Adipose tissue (tissue), 3 donors: ENCODE measurements around the gene BRPF1. TPM values are rescaled to one million over a fixed set of nuclear protein-coding genes. Genes with fewer than 3 reads are reported as not detected.

Experiments
- H3K27ac ChIP-seq: one replicate; pipeline ENCODE4 v1.5.1; 2013; ENCODE audit warnings: low read depth, low read length
- WGBS, 3 donors: extraction: QIAGEN DNeasy Blood & Tissue Kit; methylation state at CpG; one replicate each; pipeline ENCODE4 v1.1.7; 2013; 5-methylcytosine and 5-hydroxymethylcytosine counted together
- polyA plus RNA-seq, 3 donors: library from polyadenylated mRNA; stranded (reverse); fragments of 200-250 nt; gene quantifications; one replicate each; pipeline ENCODE4 v1.2.3, GENCODE V29; 2013
- donor health status: healthy with polysubstance abuse.
- donor health status: Bipolar disorder and iron deficiency.
- donor health status: healthy.

BRPF1 gene
- polyA plus RNA-seq, 3 donors: 4.8 to 12.8 (median 7.5) TPM

GRCh38 chr3:9779075-9779593 is 47.6 kb downstream of the BRPF1 start:
- no peak overlapping the region for H3K27ac ChIP-seq
- WGBS, 3 donors: 49 to 78% (median 63%) methylated on average over 6 of the region's 6 CpGs

- 46 to 73% (median 55%) methylated on average over 8 of the region's 8 CpGs for WGBS, 3 donors
- H3K27ac ChIP-seq: no peak overlapping the region
Observed at GRCh38 chr3:9779721-9780457, 48.4 kb downstream of the BRPF1 start.

DNA sequence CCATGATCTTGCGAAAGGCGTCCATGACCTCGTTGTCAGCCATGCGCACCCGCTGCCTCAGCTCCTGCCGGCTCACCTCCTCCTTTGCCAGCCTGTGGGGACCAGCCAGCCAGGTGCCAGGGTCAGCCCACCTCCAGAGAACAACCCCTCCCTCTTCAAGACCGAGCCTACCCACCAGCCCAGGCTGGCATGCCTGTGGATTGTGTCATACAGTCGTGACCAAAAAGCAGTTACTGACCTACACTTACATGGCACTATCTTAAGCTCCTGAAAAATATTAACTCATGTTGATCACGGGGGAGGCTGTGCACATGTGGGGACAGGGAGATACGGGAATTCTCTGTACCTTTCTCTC is 48.9 kb downstream of the BRPF1 start:
- no peak overlapping the region for H3K27ac ChIP-seq
- WGBS, 3 donors: 55 to 84% (median 66%) methylated on average over 10 of the region's 10 CpGs

GRCh38 chr3:9780910-9781309 is 49.4 kb downstream of the BRPF1 start:
- no peak overlapping the region for H3K27ac ChIP-seq
- 93 to 99% (median 94%) methylated on average over 4 of the region's 4 CpGs for WGBS, 3 donors

- 44 to 71% (median 45%) methylated on average over 1 of the region's 1 CpG for whole genome bisulfite sequencing, 3 donors
- no peak overlapping the region for H3K27ac ChIP-seq
Observed at GRCh38 chr3:9781551-9781950, 50.0 kb downstream of the BRPF1 start.

DNA sequence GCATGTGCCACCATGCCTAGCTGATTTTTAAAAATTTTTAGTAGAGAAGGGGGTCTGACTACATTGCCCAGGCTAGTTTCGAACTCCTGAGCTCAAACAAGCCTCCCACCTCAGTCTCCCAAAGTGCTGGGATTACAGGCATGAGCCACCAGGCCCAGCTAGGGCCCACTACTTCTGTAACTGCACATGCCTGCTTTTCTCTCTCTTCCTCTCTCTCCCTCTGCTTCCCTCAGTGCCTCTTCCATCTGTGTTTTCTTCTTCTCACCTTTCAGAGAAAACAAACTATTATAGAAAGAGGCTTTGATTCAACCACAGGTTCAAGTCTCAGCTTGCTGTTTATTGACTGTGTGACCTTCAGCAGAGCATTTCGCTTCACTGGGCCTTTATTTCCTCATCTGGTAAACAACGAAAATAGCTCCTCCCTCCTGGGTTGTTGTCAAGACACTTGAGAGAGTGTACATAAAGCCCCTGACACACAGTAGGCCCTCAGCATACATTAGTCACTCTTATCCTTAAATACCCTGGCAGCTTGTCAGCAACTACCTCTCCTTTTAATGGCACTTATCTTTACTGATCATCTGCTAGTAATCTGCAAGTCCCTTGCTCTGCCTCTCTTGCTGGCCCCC is 50.6 kb downstream of the BRPF1 start:
- 67 to 76% (median 69%) methylated on average over 3 of the region's 3 CpGs for WGBS, 3 donors
- H3K27ac ChIP-seq: no peak overlapping the region

- WGBS, 3 donors: 39 to 67% (median 48%) methylated on average over 3 of the region's 3 CpGs
- H3K27ac ChIP-seq: no peak overlapping the region
Observed at GRCh38 chr3:9782770-9783169, 51.2 kb downstream of the BRPF1 start.

DNA sequence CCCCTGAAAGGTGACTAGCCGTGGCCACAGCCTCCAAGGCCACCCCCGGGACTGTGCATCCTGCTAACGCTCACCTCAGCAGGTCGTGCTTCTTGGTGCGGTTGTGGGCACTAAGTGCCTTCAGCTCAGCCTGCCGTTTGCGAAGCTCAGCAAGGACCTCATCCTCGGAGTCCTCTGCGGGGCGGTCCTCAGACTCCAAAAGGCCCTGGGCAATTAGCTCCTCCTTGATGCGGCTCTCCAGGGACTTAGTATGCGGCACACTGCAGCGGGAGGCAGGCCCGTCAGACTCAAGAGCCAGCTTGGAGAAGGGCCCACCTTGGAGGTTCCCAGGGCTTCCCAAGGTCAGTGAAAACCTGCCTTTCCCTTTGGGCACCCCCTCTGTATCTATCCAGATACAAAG is 52.4 kb downstream of the BRPF1 start:
- 91 to 95% (median 92%) methylated on average over 14 of the region's 14 CpGs for WGBS, 3 donors
- no peak overlapping the region for H3K27ac ChIP-seq

- H3K27ac ChIP-seq: no peak overlapping the region
- 90 to 93% (median 91%) methylated on average over 4 of the region's 4 CpGs for WGBS, 3 donors
Observed at GRCh38 chr3:9784965-9785364, 53.4 kb downstream of the BRPF1 start.

DNA sequence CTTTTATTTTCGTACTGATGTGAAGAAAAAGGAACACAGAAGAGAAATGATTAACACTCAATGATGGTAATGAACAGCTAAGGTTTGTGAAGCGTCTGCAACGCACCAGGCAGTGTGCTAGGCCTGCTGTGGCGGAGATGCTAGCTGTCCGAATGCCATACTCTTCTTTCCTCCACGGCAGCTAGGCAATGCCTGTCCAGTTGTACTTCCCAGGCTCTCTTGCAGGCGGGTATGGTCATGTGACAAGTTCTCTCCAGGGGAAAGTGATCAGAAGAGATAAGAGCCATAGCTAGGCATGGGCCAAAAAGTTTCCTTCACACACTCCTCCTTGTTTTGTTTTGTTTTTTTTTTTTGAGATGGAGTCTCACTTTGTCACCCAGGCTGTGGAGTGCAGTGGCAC is 54.1 kb downstream of the BRPF1 start:
- 74 to 82% (median 75%) methylated on average over 7 of the region's 7 CpGs for WGBS, 3 donors
- no peak overlapping the region for H3K27ac ChIP-seq

DNA sequence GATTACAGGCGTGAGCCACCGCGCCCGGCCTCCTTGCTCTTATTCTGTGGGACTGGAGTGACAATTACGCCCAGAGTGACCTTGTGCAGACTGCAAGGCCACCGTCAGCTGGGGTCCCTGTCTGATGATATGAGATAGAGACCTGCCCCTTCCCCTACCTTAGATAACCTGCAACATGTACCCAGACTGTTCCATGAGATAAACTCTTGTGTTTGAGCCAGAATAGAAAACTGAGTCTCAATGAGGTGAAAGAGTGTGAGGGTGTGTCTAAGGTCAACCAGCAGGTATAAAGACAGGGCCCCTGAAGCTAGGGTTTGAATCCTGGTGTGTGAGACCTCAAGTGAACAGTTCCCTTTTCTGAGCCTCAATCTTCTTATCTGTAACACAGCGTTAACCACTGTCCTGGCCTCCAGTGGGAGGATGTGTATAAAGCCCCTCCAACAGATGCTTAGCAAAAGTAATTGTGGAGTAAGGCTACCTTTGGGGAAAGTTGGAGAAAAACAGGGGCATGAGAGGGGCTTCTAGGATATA is 54.7 kb downstream of the BRPF1 start:
- 87 to 95% (median 93%) methylated on average over 7 of the region's 7 CpGs for WGBS, 3 donors
- H3K27ac ChIP-seq: no peak overlapping the region

DNA sequence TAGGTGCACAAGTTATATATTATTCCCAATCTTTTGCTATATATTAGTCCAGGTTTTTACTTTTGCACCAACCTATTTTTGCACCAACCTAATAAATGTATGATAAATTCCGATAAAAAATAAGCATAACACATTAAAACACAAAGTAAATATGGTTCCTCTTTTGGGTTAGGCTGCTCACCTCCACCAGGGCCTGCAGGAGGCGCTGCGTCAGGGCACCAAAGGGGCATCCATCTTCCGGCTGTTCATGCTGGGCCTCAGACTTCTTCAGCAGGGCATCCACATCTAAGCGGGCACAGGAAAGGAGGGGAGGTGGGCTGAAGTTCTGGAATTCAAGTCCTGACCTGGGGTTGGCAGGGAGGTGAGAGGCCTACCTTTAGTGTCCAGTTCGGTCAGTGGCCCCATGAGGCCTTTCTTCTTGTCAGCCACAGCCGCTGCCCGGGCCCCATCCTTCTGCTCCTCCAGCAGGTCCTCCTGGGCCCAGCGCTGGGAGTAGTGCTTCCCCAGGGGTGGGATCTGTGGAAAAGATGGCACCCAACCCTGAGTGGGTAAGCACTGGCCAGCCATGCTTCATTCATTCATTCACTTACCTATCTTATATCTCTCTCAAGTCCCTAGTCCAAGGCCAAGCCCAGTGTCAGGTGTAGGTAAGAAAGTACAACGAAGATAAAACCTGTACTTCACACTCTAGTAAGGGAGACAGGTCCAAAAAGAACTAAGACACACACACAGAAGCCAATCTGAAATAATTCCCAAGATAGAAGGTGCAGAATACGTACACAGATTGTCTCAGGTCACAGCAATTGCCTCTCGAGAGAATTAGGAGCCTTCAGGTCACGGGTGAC is 55.5 kb downstream of the BRPF1 start:
- no peak overlapping the region for H3K27ac ChIP-seq
- 88 to 92% (median 91%) methylated on average over 12 to 13 of the region's 13 CpGs for WGBS, 3 donors

GRCh38 chr3:9787714-9788113 is 56.2 kb downstream of the BRPF1 start:
- no peak overlapping the region for H3K27ac ChIP-seq
- WGBS, 3 donors: 87 to 91% (median 87%) methylated on average over 6 of the region's 6 CpGs

DNA sequence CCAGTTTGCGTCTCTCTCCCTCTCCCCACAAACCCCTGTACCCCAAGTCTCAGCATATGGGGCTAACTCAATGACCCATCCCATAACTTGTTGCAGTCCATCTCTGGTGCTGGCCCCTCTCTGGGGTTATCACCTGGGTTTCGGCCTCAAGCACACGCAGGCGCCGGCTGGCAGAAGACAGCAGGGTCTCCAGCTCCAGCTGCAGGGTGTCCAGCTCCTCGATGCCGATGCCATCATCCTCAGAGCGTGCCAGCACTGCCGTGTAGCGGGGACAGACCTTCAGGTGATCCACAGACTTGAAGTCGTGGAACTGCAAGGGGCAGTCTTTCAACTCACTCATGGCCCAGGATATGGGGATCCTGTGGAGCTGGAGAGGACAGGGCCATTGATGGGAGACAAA is 59.6 kb downstream of the BRPF1 start:
- H3K27ac ChIP-seq: no peak overlapping the region
- 84 to 92% (median 89%) methylated on average over 11 of the region's 11 CpGs for WGBS, 3 donors

DNA sequence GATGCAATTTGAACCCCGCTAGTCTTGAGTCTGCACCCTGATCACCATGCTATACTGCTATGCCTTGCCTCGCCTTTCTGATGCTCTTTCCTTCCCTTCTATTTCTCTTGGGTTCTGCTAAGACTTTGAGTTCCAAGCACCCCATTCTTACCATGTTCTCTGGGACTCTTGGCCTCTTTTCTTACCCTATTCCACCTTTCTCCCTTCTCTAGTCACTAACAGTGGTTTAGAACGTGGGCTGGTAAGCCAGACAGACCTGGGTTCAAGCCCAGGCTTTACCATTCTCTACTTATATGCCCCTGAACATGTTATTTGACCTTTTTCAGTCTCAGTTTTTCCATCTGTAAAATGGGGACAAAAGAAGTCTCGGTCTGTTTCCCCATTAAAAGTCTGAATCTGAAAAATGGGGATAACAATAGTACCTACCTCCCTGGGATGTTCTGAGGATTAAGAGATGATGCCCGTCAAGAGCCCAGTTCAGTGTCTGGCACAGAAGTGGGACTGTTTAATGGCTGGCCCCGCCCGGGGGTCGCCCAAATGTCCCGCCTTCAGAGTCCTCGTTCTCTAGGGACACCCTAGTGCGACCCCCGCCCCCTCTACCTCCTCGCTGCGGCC is 60.4 kb downstream of the BRPF1 start:
- 15 to 16% (median 15%) methylated on average over 14 of the region's 14 CpGs for WGBS, 3 donors

DNA sequence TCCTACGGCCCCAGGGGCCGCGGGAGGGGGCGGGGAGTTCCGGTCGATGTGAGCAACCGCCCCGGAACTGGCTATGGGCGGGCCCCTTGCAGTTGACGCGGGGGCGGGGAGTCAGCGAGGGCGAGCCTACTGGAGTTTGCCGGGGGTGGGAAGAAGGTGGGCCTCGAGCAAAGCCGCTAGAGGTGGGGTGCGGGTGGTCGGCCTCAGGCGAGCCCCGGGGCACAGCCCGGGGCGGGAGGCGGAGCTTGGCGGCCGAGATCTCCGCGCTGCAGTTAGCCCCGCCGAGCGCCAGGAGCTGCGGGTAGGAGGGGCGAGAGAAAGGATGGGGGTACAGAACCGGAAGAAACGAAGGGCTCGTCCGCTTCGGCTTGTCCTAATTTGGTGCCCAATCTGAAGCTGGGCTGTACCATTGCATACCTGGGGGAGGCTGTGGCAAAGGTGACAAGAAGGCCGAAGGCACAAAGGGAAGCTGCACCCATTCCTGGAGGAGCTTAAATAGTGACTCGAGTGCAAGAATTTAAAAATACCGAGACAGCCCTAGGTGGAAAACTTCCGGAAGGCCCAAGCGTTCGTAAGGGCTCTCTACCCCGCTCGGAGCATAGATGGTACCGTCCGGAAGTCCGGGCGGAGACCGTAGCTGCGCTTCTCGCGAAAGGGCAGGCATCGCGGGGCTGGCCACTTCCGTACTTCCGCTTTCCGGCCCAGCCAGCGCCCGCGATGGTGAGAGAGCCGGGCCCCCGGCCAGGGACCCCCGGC is 61.0 kb downstream of the BRPF1 start, which contains the start of the genes ARPC4 and TADA3:
Gene ARPC4, plus strand, starts transcription at position 678 of the 756 bp plus-strand sequence. Its CDS starts 40 bp downstream, at position 718.
Gene TADA3, minus strand, starts transcription at position 69 of the 756 bp plus-strand sequence. CDS start 1,007 bp downstream, outside the sequence.
- peak within 1 kb of the TSS; percentile 91 for H3K27ac ChIP-seq
- WGBS, 3 donors: 0 to 1% (median 0%) methylated on average over 65 of the region's 65 CpGs

More for the DNA sequence above, 60.4 kb downstream of the BRPF1 start:
- peak overlapping the region; percentile 62 for H3K27ac ChIP-seq

DNA sequence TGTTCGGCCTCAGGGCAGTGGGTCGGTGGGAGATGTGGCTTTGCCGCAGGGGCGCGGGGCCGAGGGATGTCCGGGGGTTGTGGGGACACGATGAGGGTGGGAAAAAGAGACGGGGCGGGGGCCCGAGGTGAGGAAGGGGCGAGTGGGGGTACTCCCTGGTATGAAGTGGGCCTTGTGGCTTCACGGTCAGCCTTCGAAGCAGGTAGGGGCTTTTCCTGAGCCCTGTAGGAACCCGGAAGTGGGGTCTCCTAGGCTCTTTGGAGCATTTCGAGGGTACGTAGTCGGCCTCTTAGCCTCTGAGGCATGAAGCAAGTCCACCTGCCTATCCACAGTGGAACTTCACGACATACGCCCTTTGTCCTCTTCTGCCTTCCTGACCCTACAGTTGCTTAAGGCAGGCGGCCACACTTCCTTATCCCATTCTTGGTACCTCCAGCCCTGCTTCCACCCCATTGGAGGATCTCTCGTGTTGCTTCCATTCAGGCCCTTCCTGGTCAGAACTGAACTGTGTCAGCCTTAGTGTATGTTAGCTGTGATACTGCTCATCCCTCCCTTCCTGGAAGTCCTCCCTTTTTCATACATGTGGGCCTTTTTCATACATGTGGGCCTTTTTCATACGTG is 61.7 kb downstream of the BRPF1 start:
- 1% methylated on average over 21 to 23 of the region's 23 CpGs for whole genome bisulfite sequencing, 3 donors
- peak overlapping the region; percentile 91 for H3K27ac ChIP-seq
